GM12873 (cell line): Measurements from ENCODE around the gene POTEE.
"Not testable (repeated sequence)": the region's sequence is repeated elsewhere in the genome, so short reads cannot be mapped to it uniquely, and the experiment has no call there.

ENCODE experiments used
- CTCF ChIP-seq: IDR thresholded peaks from 2 replicates; pipeline ENCODE4 v1.5.1; 2012; ENCODE audit warnings: low read depth, mild to moderate bottlenecking, moderate library complexity, low read length, control low read depth; ENCODE audit not compliant: insufficient read depth; ENCODE audit errors: missing control alignments

Gene POTEE

DNA sequence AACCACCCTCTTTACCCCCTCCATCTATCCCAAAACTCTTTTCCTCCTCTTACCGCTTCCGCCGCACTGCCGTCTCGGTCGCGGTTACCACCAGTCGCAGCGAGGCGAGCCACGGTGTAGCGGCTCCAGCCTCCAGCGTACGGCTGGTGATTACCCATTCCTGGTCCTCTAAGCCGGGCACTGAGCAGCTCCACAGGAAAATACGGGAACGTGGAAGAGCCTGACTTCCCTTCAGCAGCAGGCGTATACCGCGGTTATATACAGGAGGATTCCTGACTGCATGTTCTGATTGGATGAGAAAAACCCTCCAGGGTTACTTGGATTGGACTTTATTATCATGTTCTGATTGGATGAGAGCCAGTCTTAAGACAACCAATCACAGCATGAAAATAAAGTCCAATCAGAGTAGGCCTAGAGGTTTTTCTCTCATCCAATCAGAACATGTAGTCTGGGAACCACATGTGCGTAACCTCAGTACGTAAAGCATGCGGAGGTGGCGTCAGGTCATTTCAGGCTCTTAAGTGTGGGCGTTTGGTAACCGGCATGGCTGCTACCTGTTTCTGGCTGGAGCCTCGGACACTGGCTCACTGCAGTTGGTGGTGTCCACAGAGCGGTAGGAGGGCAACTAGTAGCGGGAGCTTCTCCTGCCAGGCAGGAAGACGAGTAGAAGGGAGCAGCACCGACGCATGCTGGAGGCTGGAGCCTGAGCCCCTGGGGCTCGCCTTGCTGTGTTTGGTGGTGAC, at the start of gene POTEE:
Gene POTEE (plus strand): TSS at position 507 of the 743 bp plus-strand sequence. CDS start 8,867 bp downstream, outside the sequence.
- TF ChIP-seq CTCF: not testable (repeated sequence)

DNA sequence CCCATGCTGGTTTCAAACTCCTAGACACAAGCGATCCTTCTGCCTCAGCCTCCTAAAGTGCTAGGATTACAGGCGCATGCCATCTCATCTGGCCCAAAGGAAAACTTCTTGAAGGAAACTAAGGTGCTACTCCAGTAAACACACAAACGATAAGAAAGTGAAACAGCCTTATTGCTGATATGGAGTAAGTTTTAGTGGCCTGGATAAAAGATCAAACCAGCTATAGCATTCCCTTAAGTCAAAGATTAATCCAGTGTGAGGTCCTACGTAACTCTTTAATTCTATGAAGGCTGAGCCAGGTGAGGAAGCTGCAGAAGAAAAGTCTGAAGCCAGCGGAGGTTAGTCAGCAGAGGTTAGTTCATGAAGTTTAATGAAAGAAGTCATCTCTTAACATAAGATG, 40.8 kb upstream of the POTEE start:
- no peak for TF ChIP-seq CTCF

DNA sequence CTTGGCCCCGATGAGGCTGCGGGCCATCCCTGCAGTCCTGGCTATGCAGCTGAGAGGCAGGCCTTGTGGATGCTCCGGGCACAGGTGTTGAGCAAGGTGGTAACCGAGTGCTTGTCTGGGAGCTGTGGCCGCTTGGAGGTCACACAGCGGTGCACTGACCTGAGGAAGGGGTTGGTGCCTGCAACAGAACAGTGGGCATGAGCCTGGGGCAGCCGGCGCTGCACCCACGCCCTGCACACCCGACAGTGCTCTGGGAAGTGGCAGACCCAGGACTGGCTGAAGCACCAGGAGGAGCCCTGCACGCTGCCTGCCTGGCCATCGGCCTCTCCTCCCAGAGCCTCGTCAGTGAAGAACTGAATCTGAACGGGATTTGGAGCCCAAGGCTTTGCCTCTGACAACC, 8.2 kb upstream of the POTEE start:
- no peak for TF ChIP-seq CTCF
